HG02885 (cell line): Measurements from ENCODE around the gene AMELX.

Experiments used
- ATAC-seq: cut with Tn5 transposase; IDR thresholded peaks from one replicate; pipeline ENCODE4 v1.9.1; 2021; ENCODE audit warnings: mild to moderate bottlenecking; ENCODE audit not compliant: unreplicated experiment, poor library complexity

Gene AMELX

GRCh38 chrX:11293113-11293512, at the start of gene AMELX:
AMELX (plus strand) TSS chrX:11293413; CDS start chrX:11294789, 1,376 bp downstream.
- no peak for ATAC-seq

DNA sequence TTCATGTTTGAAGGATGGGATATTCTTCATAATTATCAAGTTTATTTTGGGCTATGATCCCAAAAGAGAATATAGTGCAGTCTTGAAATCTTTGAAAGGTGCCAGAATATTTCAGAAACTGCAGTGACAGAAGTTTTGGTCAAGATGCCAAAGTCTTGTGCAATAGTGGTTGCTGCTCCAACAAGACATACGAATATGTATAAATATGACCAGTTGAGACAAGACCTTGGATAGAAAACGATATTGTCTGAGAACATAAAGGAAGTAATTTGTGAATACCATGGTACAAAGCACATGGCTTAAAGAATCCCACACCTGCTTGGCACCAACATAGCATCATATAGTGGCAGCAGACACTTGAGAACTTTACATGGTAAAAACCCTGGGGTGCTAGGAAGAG, 48.6 kb upstream of the AMELX start:
- no peak for ATAC-seq

GRCh38 chrX:11254417-11255109, 38.6 kb upstream of the AMELX start:
- ATAC-seq = no peak

- ATAC-seq = no peak
Observed at GRCh38 chrX:11257290-11257689, 35.9 kb upstream of the AMELX start.

DNA sequence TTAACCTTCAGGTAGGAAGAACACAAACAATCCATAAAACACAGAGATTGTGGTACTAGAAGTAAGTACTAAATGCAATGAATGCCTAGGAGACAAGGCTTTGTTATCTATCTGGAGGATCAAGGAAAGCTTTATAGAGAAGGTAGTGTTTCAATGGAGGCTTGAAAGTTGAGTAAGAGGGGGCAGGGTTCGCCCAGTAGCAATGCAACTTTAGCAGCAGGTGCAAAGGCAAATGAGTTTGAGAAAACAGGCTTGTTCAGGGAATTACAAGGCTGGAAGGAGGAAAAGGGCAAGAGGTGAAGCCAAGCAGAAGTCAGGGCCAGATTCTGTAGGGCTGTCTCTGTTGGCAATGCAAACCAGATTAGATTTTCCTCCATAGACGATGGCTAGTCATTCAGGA, 35.5 kb upstream of the AMELX start:
- no peak for ATAC-seq

DNA sequence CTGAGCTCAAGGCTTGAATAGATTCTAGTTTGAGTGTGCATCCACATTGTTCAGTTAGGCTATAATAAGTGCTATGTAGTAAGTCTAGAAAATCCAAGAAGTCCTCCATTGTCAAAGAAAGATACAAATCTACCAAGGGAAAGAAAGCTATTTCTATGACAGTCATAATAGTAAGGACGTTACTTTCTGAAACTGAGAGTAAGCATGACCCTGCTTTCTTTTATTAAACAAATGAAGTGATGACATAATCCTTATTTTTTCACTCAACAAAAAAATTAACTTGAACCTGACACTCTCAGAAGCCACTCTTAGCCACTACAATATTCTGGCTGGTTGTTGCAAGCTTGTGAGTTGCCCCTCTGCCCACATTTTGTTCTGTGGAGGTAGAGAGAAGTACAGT, 33.8 kb upstream of the AMELX start:
- ATAC-seq = no peak

GRCh38 chrX:11261260-11261659, 32.0 kb upstream of the AMELX start:
- ATAC-seq = no peak

DNA sequence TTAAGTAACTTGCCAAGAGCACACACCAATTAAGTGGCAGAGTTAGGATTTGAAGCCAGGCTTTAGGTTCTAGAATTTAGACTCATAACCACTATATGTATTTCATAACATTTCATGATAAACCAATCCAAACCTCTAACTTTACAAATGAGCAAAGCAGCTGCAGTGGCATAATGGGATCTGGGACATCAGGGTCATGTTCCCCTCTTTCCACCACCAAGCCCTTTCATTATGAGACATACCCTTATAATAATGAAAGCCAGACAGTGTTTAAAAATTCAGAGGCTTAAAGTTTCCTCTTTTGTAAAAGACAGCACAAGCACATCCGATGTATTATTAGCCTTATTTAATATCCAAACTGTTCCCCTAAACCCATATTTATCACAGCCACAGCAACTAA, 28.3 kb upstream of the AMELX start:
- no peak for ATAC-seq

GRCh38 chrX:11265352-11265751, 27.9 kb upstream of the AMELX start:
- no peak for ATAC-seq

GRCh38 chrX:11266573-11267003, 26.6 kb upstream of the AMELX start:
- ATAC-seq = no peak

- ATAC-seq = no peak
Observed at GRCh38 chrX:11267425-11267824, 25.8 kb upstream of the AMELX start.

DNA sequence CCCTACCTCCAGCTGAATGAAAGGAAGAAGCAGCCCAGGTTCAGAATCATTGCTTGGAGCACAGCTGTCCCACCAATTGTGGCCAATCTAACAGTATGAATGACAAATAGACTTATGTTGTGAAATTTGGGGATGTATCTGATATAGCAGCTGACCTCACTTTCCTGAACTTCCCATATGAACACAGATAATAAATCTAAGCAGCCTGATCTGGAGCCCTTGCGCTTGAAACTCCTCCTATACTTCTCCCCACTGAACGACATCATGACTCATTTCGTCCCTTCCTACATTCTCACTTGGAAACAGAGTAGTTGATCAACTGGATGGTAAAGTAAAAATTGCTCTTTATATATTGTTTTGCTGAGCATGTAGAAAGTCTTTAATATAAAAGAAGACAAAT, 24.2 kb upstream of the AMELX start:
- no peak for ATAC-seq

GRCh38 chrX:11269996-11270395, 23.2 kb upstream of the AMELX start:
- no peak for ATAC-seq

DNA sequence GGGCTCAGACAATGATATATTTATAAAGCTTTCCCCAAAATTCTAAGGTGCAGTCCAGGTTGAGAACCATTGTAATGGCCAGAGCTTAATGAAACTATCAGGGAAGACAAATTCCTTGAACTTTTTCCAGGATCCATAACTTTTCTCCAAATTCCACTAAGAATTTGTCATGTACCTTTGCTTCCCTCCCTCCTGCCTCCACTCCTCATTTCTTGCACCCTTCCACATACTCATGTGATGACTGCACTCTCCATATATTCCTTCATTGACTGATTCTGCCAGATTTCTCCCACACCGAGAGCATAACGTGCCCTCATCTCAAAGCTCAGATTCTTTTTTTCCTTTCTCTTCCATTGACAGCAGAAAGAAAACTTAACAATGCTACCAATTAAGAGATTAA, 20.9 kb upstream of the AMELX start:
- no peak for ATAC-seq

GRCh38 chrX:11272863-11273262, 20.4 kb upstream of the AMELX start:
- ATAC-seq = no peak

GRCh38 chrX:11273544-11273943, 19.7 kb upstream of the AMELX start:
- ATAC-seq = no peak

DNA sequence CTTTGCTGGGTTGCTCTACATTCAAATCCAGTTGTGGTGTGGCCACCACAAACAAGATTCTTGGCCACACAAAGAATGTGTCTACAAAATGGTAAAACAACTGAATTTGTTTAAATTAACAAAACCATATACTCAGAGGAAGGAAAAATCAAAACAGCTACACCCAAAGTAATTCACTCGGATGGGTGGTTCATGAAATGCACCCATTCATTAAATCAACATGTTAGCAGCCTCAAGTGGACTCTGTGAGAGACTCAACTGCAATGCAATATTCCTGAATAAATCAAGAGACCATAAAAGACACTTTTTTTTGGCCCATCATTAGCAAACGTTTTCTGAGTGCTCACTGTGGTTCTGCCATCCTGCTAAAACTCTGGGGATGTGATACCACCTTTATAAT, 11.2 kb upstream of the AMELX start:
- ATAC-seq = no peak

DNA sequence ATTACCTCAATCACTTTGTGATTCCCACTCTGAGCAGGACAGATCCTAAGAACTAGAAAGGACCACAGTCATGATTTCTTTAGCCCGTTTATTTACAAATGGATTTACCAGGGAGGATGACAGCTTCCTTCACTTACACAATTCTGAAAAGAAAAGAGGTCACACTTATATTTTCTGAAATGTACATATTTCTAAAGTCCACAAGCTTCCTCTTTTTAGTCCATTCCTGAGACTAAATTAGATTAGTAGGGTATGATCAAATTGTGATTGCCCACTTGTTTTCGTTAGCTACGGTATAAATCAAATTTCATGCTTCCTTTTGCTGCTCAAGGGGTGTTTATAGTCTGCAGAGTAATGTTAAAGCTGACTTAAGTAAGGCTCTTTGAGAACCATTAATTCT, 7.6 kb upstream of the AMELX start:
- no peak for ATAC-seq

- ATAC-seq = no peak
Observed at GRCh38 chrX:11287505-11287904, 5.7 kb upstream of the AMELX start.

GRCh38 chrX:11290416-11291102, 2.7 kb upstream of the AMELX start:
- no peak for ATAC-seq

DNA sequence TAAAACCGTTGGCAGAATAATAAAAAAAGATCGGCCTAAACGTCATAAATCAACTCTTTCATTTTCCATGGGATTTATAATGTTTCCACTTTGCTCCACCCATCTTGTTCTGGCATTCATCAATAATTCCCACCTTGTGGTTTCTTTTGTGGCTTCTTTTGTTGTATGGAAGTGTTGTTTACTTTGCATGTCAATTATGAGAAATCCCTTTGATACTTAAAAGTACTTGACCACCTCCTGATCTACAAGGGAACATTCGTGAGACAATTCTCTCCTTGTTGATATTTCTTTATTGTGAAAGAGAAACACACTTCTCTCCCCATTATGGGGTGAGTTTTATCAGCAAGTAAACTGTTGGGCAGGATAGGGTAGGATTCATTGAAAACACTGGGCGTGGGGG, 2.8 kb downstream of the AMELX start:
- ATAC-seq = no peak

- ATAC-seq = no peak
Observed at GRCh38 chrX:11298600-11298999, 5.4 kb downstream of the AMELX start.
